Panc1 (cell line): Measurements from ENCODE around the gene NHLRC3.

ENCODE experiments used
- CTCF ChIP-seq: fragments of 450-650 bp; IDR thresholded peaks from 2 replicates; pipeline ENCODE4 v1.5.1; 2017; ENCODE audit warnings: mild to moderate bottlenecking
- POLR2AphosphoS5 ChIP-seq: IDR thresholded peaks from 2 replicates; pipeline ENCODE4 v1.6.1; 2012; ENCODE audit warnings: mild to moderate bottlenecking, low read depth, low read length, moderate library complexity
- SIN3A ChIP-seq: IDR thresholded peaks from 2 replicates; pipeline ENCODE4 v1.6.1; 2012; ENCODE audit warnings: low read depth, mild to moderate bottlenecking, low read length, moderate library complexity, borderline replicate concordance; ENCODE audit not compliant: insufficient read depth
- TCF7L2 ChIP-seq: IDR thresholded peaks from 2 replicates; pipeline ENCODE4 v1.6.1; 2011; ENCODE audit warnings: mild to moderate bottlenecking, low read depth, low read length, inconsistent platforms

GRCh38 chr13:39073983-39074382, 35.7 kb downstream of the NHLRC3 start:
- TF ChIP-seq POLR2AphosphoS5: no peak
- no peak for TF ChIP-seq SIN3A
- TF ChIP-seq CTCF: no peak
- TF ChIP-seq TCF7L2: no peak
